ENCODE measurements around the gene KCNH8.
"Not testable (repeated sequence)": the region's sequence is repeated elsewhere in the genome, so short reads cannot be mapped to it uniquely, and the experiment has no call there.

KCNH8 gene

GRCh38 chr3:19147905-19148767 lies at the start of gene KCNH8:
Gene KCNH8, plus strand, starts transcription at chr3:19148510. Its CDS starts 210 bp downstream, at chr3:19148720.
- peak; percentile 70 for DNase-seq

GRCh38 chr3:19102654-19103290 lies 45.5 kb upstream of the KCNH8 start:
- DNase-seq, result not testable (repeated sequence)

GRCh38 chr3:19103510-19103909 lies 44.8 kb upstream of the KCNH8 start:
- no peak for DNase-seq

DNA sequence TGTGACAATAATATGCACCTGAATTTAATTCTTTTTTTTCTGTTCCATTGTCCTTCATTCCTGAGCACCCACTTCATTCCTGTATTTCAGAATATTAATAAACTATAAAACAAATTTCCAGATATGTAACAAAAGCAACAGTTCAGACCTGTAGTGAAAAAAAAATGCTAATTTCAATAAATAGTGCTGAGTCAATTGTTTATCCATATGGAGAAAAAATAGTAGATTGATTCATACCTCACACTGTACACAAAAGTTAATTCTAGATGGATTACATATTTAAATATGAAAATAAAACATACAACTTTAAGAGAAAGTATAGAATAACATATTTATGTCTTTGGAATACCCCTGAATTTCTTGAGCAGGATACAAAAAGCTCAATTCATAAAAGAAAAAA lies 43.9 kb upstream of the KCNH8 start:
- DNase-seq, result no peak

DNA sequence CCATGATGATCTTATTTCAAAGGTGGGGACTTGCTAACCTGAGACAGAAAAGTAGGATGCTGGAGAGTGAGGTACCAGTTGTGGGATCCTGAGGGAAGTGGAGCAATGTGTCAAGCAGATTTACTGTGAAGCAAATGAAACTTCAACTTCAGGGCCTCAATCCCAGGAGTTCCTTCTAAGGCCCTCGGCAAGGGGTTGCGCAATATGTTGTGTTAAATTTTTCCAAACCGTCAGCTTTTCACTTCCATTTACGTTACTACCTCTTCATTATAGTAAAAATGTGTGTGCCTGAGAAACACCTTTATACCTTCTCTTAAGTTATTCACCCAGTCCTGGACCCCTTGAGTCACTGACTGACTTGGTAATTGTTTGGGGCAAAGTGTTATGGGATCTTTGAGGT lies 42.5 kb upstream of the KCNH8 start:
- no peak for DNase-seq

- no peak for DNase-seq
Measured at GRCh38 chr3:19106307-19106706, 42.0 kb upstream of the KCNH8 start.

- DNase-seq, result no peak
Measured at GRCh38 chr3:19107719-19108118, 40.6 kb upstream of the KCNH8 start.

DNA sequence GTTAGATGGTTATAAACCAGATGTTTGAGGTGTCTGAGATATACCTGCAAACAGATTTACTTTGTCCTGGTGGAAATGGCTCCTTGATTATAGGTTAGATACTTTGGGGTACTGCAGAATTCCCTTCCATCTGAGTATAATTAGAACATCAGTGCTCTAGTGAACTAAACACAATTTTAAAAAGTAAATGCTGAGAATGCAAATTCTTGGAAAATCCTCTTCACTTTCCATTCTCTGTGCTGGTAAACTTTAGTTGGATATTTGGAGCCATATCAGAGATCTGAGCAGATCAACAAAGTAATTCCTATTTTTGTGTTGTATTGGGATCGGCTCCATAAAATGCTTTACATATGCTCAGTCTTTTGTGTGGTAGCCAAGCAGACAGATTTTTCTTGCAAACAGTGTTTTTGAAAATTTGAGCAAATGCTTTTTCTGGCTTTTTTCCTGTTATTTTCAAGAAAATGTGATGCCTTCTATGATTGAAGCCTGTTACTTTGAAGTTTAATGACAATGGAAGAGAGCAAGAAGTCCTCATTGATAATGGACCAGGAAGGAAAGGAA lies 37.9 kb upstream of the KCNH8 start:
- DNase-seq, result no peak

GRCh38 chr3:19114461-19114860 lies 33.8 kb upstream of the KCNH8 start:
- no peak for DNase-seq

GRCh38 chr3:19116239-19116638 lies 32.1 kb upstream of the KCNH8 start:
- DNase-seq, result no peak

DNA sequence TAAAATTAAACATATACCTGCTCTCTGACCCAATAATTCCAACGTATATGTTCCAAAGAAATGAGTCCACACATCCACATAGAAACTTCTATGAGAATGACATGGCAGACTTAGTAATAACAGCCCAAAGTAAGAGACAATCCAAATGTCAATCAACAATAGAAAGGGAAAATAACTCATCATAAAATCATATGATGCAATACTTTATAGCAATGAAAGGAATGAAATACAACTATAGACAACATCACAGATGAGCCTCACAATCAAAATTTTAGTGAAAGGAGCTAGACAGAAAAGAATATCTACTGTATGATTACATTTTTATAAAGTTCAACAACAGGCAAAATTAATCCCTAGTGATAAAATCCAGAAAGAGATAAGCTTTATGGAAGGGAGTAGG lies 23.6 kb upstream of the KCNH8 start:
- DNase-seq, result no peak

GRCh38 chr3:19139863-19140262 lies 8.4 kb upstream of the KCNH8 start:
- DNase-seq, result no peak

DNA sequence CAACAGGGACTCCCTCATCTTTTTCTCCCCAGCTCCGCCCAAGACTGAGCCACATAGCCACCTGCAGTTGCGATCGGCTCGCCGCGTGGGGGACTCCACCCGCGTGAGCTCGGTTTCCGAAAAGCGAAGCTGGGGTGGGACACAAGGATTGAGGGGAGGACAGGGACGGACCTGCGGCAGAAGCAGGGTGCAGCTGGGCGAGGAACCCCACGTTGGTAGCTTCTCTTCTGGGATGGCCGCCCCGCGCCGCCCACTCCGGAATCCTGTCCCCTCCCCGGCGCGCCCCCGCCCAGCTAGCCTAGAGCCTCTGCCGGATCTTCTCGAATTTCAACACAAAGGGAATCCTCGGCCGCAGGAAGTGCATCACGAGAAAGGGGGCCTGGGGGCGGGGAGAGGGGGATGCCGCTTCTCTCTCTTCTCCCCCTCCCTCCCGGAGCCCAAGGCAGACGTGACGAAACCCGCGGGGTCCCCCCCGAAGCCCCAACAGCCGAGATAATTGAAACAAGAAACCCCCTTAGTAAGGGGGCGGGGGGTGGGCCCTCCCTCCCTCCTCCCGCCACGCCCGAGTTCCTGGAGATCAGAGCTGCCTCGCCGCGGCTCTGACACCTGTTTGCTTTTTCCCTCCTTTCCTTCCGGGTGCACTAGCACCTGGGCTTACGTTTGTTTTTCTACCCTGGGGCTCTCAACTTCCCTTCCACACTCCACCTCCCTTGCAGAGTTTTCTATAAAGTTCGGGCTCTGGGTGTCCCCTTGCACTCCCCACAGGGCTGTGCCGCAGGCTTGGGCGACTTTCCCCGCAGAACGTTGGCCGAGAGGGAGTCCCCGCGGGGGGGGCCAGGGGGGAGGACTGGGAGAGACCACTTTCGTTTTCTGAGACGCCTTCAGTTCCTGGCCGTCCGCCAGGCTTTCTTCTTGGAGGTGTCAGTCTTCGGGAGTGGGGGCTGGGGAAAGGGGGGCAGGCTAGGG lies 1.3 kb upstream of the KCNH8 start:
- peak; percentile 87 for DNase-seq

- DNase-seq, result no peak
Measured at GRCh38 chr3:19148768-19149091, 420 bp downstream of the KCNH8 start.

DNA sequence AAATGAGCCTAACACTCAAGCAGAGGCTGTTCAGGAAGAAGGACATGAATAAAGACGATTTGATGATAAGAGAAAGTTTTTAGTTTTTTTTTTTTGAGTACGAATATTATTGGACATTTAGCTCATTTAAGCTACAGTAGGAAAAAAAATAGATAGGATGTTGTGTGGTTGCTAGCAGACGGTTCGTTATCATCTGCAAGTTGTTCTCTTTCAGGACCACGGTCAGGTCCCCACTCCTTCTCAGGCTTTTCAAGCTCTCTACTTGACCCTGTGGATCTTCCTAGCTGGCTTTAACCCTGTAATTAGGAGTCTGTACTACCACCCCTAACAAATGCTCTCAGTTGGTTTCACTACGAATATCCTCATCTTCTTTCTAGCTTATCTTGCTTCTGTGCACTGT lies 1.1 kb downstream of the KCNH8 start:
- no peak for DNase-seq

DNA sequence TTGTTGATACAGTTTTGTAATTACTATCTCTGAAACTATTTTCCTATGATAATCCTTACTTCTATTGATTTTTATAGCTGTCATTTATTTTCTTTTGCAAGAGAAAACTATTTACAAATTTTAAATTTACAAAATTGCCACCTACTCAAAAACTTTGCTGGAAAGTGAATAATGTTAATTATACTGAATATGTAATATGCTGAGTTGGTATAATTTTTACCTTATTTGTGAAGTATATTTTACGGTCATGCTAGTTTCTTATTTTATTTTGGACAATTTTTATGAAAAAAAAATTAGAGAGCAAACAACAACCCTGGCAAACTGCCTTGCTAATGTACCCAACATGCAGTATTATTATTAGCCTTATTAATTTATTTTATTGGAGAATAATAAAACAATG lies 2.9 kb downstream of the KCNH8 start:
- DNase-seq, result no peak

GRCh38 chr3:19154693-19155250 lies 6.5 kb downstream of the KCNH8 start:
- no peak for DNase-seq

GRCh38 chr3:19155375-19155774 lies 7.1 kb downstream of the KCNH8 start:
- no peak for DNase-seq

DNA sequence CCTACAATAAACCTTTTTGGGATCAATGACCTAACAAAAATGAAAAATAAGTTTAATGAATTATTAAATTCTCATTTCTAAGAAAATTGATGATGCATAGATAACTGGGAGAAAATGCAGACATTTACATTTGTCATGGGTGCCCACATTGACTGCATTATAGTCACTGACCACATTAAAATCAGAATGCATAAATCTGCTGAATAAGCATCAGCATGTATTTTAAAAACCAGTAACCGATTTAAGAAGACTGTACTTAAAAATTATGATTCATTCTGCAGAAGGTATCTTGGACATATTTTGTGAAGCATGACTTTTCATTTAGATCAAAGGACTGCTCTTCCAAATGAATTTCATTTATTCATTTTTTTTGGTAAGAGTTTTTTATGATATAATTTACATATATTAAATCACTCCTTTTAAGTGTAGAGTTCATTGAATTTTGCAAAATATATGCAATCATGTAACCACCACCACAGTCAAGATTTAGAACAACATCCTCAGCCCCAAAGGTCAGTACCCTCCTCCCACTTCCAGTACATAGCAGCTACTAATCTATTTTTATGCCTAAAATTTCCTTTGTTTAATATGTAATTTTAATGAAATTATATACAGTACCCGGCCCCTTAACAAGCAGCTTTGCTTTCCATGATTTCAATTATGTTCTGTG lies 11.8 kb downstream of the KCNH8 start:
- no peak for DNase-seq

DNA sequence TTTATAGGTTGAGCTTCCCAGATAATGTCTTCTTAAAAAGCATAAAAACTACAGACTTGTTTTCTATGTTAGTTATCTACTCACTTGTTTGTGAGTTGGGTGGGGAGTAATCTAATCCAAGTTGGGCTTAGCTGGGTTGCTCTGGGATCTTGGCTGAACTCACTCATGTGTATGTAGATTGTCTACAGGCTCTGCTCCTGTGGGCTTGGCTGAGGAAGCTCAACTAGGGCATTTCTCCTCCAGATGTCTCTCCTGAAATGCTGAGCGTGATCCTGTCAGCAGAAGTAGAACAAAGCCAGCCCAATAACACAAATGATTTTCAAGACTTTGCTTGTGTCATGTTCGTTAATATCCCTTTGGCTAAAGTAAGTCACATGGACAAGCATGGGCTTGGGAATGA lies 17.3 kb downstream of the KCNH8 start:
- DNase-seq, result no peak

DNA sequence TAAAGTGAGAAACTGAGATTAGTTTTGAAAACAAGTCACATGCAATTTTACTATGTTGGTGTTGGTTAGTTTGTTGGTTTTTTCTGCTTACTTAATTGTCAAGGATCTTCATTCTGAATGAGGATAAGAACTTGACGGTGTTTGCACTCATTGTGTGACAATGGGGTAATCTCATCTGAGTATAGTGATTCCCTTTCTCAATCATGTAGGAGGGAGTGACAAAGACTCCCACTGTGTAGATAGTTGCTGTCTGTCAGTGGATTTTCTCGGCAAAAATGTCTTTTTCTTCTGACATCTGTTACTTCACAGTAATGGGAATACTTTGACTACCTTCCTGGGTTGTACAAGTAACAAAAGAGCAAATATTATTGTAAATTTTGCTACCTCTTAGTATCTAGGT lies 23.5 kb downstream of the KCNH8 start:
- DNase-seq, result no peak

- DNase-seq, result no peak
Measured at GRCh38 chr3:19173945-19174344, 25.6 kb downstream of the KCNH8 start.
